NCI-H524 (cell line): ENCODE results near the gene CNOT2.

Experiments
- DNase-seq, 2 experiments: peaks; one replicate each; lab custom pipeline; 2025; lab: John Stamatoyannopoulos, UW

Gene CNOT2

DNA sequence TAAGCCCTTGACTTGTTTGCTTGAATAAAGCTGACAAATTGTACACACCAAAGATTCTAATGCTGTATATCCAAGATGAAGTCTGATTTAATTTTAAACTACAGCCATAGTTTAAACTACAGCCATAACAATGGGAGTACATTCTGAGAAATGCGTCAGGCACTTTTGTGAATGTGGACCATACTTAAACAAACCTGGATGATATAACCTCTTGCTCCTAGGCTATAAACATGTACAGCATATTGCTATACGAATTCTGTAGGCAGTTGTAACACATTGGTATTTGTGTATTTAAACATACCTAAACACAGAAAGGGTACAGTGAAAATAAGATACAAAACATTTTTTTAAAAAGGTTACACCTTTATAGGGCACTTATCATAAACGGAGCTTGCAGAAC is 63.4 kb downstream of the CNOT2 start:
- DNase-seq = no peak

GRCh38 chr12:70307868-70308267 is 64.6 kb downstream of the CNOT2 start:
- DNase-seq = no peak

DNA sequence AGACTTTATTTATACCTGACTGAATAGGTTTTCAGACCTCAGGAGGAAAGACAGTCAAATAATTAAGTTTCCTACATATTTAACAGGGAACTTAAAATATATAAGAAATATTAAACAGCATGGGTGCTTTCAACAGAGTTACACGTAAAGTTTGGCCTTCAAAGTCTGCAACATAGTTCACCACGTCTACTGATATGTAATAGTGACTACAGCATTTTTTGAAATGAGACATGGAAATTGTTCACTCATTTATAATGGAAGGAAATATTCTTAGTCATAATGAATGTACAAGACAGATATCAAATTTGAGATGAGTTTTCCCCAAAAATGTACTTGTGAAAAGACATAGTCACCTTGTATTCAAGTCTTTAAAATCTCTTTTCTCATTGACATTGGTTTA is 66.1 kb downstream of the CNOT2 start:
- no peak for DNase-seq

DNA sequence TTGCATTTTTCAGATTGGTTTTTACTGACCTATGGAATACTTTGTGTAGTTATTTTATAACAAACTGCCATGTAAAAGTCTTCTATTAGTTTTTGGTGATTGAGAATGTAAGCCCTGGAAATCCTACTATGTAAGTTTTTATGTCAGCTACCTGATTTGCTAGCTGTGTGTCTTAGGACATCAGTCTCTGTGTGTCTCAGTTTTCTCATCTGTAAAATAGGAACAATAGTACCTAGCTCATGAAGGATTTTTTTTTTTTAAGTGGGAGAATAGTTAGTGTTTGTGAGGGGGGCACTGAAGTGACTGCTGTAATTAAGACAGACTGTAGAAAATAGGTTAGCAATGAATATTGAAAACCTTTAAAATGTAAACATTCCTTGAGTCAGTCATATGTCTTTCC is 70.9 kb downstream of the CNOT2 start:
- DNase-seq = no peak

DNA sequence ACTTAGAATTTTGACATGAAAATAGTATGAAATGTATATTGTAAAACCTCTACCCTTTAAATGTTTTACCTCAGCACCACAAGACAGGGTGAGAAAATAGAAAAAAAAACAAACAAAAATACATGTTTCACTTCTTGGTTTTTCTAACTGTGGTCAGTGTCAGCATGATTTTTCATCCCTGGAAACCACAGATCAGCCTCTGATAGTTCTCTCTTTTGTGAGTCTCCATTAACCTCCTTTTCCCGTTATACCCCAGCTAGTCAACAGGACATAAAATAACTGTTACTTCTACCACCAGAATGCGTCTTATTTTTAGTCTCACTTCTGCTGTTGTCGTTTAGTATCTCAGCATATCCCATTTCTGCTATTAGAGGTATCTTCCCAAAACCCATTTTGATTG is 74.5 kb downstream of the CNOT2 start:
- no peak for DNase-seq

- DNase-seq = no peak
Measured at GRCh38 chr12:70319605-70320004, 76.4 kb downstream of the CNOT2 start.

- DNase-seq = no peak
Measured at GRCh38 chr12:70321191-70321590, 78.0 kb downstream of the CNOT2 start.

DNA sequence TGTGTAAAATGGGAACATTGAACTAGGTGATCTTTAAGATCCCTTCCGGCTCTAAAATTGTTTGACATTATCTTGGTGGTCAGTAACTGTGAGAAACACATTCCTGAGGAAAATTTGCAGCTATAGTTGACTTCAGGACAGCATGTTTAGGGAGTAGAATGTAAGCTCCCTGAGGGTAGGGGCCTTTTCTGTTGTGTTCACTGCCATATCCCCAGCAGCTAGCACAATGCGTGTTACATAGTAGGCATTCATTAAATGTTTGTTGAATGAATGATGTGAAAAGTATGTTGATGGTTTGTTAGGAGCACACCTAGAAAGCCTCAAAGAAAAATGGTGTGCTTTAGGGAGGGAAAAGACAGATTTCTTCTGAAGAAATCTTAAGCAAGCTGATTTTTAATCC is 84.3 kb downstream of the CNOT2 start:
- no peak for DNase-seq

DNA sequence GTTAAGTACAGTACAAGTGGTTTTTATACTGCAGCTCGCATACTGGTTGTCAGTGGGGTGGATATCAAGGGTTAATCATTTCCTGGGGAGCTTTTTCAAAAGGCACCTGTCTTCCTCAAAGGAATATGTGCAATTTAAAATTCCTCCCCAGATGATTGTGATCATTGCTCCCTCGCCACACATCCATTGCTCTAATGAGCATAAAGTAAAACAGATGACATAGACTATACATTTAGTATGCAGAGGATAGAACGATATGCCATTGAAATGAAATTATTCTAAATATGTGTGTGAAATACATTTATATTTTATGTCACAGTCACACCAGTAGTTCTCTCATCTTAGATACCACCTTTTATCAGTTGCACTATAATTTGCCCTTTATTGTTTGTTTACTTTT is 86.5 kb downstream of the CNOT2 start:
- no peak for DNase-seq

DNA sequence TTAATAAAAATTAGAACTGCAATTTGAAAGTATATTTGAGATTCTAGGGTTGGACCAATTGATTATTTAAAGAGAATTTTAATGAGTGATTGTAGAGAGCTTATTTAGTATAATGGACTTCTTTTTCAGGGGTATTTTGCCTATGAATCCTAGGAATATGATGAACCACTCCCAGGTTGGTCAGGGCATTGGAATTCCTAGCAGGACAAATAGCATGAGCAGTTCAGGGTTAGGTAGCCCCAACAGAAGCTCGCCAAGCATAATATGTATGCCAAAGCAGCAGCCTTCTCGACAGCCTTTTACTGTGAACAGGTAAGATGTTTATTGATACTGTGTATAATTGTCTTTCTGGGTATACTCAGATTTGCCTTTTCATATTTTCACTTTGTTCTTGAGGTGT is 86.9 kb downstream of the CNOT2 start:
- no peak for DNase-seq

DNA sequence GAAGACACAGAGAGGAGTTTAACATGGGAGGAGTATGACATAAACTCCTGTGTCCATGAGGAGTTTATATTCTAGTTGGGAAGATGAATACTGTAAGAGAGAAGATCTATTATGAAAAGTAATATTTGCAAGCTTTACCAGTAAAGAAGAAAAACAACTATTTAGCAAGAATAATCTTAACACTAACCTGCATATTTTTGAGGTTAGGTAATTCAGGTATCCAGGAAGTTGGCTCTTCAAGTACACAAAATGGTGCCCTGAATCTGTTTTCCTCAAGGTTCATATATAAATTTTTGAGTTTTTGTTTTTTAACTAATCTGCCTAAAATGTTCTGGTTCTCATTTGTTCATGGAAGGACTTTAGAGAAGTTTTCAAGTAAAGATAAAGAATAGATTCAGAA is 89.0 kb downstream of the CNOT2 start:
- no peak for DNase-seq

DNA sequence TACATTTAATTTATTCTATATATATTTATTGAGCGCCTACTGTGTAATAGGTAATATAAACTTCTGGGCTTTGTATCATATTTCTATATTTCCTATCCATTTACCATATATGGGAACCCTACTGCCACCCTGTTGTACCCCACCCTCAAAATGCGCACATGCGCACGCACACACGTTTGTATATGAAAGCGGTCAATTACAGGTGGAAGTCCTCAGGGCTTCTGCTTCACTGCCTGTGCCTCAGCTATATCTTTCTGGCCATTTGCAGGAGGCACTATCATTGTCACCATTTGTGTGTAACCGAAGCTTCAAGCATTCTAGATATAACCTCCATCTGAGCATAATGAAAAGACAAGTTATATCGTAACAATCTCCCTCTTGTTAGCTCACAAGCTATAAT is 91.5 kb downstream of the CNOT2 start:
- no peak for DNase-seq

DNA sequence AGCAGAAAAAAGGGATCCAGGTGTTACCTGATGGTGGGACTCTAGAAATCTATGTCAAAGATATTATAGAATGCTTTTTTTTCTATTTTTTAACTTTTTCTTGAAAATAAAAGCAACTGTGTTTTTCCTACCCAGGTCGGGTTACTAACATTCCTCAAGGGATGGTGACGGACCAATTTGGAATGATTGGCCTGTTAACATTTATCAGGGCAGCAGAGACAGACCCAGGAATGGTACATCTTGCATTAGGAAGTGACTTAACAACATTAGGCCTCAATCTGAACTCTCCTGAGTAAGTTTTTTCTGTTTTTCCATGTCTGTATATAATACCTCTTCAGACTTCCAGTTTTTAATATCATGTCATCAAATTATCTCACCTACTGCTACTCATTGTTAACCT is 95.3 kb downstream of the CNOT2 start:
- no peak for DNase-seq

GRCh38 chr12:70351076-70351475 is 107.8 kb downstream of the CNOT2 start:
- no peak for DNase-seq

DNA sequence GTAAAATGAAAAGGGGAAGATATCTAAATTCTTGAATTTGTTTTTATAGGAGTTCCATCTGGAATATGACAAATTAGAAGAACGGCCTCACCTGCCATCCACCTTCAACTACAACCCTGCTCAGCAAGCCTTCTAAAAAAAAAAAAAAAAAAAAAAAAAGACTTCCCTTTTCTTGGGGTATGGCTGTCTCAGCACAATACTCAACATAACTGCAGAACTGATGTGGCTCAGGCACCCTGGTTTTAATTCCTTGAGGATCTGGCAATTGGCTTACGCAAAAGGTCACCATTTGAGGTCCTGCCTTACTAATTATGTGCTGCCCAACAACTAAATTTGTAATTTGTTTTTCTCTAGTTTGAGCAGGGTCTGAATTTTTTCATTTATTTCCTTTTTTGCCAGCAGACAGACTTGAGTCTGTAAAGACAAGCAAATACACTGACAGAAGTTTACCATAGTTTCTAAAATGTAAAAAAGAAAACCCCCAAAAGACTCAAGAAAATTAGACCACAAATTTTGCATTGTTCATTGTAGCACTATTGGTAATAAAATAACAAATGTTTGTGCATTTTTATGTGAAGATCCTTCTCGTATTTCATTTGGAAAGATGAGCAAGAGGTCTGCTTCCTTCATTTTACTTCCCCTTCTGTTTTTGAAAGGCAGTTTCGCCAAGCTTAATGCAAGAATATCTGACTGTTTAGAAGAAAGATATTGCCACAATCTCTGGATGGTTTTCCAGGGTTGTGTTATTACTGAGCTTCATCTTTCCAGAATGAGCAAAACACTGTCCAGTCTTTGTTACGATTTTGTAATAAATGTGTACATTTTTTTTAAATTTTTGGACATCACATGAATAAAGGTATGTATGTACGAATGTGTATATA is 110.8 kb downstream of the CNOT2 start:
- DNase-seq = no peak

DNA sequence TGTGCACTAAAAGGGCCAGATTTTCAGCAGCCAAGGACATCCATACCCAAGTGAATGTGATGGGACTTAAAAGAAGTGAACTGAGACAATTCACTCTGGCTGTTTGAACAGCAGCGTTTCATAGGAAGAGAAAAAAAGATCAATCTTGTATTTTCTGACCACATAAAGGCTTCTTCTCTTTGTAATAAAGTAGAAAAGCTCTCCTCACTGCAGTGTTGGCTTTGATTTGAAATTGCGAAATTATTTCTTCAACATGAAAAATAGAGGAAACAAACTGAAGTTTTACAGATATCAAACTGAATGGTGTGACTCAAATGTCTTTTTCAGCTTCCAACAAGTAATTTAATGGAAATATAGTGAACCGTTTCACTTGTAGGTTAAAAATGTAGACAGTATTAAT is 111.6 kb downstream of the CNOT2 start:
- DNase-seq = no peak

- DNase-seq = no peak
Measured at GRCh38 chr12:70355972-70356371, 112.7 kb downstream of the CNOT2 start.

GRCh38 chr12:70359458-70360197 is 116.4 kb downstream of the CNOT2 start:
- DNase-seq = no peak

GRCh38 chr12:70360218-70360617 is 117.0 kb downstream of the CNOT2 start:
- no peak for DNase-seq

GRCh38 chr12:70364695-70365397 is 121.6 kb downstream of the CNOT2 start:
- DNase-seq = no peak

DNA sequence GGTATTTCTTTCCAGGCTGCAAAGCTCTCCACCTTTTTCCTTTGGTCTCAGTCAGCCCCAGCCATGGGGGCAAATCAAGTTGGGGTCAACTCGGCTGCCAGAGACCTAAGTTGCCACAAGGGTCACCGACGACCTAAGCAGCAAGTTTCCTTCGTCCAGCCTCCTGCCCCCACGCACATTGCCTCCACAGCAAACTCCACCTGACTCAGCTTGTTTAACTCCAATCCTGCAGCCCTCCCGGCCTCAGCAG is 122.1 kb downstream of the CNOT2 start:
- DNase-seq = no peak

DNA sequence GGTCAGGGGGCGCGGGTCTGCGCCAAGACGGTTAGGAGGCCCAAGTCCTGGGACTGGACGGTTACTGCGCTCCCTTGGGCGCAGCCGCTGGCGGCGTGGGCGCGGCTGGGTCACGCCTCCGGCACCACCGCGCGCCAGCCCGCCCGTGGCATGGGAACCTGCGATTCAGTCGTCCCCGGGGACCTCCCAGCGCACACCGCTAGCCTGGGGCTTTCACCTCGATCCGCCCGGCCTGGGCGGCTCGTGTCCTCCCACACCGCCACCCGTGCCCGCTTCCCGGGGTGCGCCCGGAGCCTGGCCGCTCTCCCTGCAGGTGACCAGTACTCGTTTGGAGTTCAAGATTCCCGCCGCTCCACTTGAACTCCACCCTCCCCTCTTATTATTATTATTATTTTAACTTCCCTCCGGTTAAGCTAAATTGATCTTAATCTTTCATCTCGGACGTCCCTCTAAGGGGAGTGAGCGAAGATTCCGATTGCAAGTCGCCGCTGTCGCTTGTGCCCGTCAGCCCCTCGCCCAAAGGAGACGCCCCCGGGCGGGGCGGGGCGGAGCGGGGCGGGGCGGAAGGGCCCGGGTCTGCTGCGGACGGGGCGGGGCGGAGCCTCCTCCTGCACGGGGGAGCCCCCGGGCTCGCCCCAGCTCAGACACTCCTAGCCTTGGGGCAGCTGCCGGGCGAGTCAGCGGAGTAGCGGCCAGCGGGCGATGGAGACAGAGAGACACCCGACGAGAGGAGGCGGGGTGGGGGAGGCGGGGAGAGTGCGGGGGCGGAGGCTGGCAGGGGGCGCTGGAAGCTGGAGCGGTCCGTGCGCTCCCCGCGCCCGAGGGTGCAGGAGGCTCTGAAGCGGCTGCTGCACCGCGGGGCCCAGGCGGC is 122.7 kb downstream of the CNOT2 start, which contains the start of gene KCNMB4:
Gene KCNMB4, plus strand, starts transcription at position 643 of the 871 bp plus-strand sequence. CDS start 445 bp downstream, outside the sequence.
- DNase-seq = peak; percentile 43 to 71
